ENCODE results near the gene GATC.
A peak's percentile ranks its signal among the peaks of the same experiment; 100 is the strongest.
"Not testable (repeated sequence)": the region's sequence is repeated elsewhere in the genome, so short reads cannot be mapped to it uniquely, and the experiment has no call there.

Gene GATC

DNA sequence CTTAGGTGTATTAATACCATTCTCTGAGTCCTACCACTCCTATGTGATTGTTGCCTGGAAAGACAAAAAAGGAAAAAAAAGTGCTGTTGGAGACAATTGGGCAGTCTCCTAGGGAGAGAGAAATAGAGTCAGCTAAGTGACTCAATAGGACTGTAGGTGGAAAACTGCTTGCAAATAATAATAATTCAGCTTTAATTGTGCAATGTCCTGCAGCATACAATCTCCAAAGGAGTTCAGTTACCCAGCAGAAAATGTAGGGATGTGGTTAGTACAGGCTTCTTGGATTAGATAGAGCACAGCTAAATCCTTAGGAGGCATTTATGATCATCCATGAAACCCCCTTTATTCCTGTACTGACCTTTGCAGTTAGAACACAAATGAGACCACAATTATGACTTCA lies 26.3 kb downstream of the GATC start:
- no peak for DNase-seq

DNA sequence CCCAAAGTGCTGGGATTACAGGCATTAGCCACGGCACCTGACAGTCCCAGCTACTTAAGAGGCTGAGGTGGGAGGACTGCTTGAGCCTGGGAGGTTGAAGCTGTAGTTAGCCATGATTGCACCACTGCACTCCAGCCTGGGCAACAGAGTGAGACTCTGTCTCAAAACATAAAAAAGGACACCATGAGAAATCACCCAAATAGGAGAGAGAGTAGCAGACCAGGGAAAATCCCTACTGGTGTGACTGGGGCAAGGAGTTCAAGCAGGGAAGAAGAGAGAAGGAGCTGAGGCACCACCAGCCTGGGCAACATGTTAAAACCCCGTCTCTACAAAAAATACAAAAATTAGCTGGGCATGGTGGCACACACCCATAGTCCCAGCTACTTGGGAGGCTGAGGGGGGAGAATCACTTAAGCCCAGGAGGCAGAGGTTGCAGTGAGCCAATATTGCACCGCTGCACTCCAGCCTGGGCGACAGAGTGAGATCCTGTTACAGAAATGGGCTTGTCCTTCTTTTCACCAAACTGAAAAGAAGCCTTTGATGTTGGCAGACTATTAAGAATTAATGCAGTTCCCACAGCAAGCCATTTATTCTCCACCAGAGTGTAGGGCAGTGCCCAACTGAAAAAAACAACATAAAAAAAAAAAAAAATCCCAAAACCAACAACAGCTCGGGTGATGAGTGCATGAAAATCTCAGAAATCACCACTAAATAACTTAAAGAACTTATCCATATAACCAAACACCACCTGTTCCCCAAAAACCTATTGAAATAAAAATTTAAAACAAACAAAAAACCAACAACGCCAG lies 27.8 kb downstream of the GATC start:
- DNase-seq: no peak

DNA sequence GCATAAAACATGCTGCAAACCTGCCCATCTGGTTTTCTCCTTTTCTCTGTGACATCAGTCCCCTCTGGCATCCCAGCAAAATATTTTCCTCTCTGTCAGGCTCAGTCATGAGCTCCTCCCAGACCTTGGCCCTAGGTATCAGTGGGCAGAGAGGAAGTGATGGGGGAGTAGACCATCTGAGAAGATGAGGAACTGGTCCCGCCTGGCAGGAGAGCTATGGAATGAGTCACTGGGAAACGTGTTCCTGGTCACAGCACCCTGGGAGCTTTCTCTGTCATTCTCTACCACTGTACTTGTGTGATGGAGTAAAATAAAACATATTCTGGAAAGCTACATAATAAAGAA lies 28.3 kb downstream of the GATC start:
- DNase-seq: no peak

DNA sequence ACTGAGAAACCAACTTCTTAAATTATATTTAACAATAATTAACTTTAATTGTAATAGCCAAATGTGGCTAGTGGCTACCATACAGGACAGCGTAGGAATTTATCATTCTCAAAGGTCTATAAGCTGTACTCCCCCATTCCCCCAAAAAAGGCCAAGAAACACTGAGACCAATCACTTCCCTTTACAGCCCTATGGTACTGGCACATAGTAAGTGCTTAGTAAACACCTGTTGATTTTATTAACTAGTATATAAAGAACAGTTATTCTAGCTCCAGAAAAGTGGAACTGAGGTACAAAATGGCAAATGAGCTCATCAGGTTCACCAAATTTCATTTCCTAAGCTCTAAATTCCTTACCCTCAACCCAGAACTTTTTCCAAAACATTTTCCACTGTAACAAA lies 29.4 kb downstream of the GATC start:
- DNase-seq: no peak

DNA sequence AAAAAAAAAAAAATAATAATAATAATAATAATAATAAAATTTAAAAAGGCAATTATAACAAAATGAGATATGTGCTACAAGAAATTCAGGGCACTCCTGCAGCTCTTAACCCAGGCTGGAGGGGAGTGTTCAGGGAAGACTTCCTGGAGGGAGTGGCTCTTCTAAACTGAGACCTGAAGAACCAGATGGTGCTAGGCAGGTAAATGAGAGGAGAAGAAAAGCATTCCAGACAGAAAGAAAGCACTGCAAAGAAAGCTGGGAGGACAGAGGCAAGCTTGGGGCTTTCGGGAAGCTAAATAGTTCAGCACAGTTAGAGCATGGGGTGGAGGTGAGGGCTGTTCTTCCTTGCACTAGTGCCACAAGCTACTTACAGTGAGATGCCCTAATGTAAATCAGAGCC lies 33.2 kb downstream of the GATC start:
- DNase-seq: no peak

DNA sequence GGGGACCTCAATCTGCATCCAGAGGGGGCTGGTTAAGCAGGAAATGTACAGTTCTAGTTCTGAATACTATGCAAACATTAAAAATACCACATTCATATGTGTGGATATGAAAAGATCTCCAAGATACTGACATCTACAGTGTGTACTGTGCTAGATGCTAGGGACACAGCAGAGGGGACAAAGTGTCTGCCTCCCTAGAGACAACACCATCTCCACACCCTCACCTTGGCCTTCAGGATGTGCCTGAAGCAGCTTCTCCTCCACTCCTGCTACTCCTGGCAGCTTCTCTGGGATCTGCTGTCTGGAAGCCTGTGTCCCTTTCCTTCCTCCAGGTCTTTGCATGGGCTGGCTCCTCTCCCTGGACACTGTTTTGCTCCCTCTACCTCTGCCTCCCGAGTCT lies 34.0 kb downstream of the GATC start:
- no peak for DNase-seq

DNA sequence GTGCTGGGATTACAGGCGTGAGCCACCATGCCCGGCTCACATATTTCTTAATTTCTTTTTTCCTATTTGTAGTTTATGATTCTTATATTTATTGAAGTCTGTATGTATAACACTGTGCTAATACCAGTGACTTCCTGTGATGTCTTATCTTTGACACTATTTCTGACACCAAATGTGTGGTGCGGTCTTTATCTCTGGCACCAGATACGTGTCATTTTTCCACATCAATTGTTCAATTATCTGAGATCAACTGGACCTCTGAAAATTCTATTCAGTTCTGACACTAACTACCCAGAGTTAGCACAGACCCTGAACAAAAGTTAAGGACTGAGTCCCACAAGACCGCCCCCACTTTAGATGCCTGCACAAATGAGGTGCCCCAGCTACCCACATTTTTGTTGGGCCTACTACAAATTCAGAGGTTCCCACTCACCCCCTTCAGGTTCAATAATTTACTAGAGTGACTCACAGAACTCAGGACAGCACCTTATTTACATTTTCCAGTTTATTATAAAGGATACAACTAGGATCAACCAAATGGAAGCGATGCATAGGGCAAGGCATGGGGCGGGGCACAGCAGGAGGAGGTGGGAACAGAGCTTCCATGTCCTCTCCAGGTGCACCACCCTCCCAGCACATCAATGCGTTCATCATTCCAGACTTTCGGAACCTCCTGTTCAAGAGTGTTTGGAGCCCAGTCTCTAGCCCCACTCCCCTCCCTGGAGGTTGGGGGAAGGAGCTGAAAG lies 35.0 kb downstream of the GATC start:
- DNase-seq: no peak

DNA sequence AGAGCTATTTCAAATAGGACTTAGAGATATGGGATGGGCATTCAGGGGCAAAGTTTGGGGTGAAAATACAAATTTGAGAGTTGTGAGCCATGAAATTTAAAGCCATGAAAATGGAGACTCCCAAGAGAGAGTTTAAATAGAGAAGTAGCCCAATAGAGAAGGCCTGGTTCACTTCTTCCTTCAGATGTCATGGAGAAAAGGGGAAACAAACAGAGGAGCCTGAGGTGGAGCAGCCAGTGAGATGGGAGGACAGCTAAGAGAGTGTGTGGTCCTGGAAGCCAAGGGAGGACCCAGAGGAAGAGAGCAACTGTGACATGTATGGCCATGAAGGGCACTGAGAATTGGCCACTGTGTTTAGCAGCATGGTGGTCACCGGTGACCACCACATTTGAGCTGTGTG lies 37.4 kb downstream of the GATC start:
- DNase-seq: no peak

DNA sequence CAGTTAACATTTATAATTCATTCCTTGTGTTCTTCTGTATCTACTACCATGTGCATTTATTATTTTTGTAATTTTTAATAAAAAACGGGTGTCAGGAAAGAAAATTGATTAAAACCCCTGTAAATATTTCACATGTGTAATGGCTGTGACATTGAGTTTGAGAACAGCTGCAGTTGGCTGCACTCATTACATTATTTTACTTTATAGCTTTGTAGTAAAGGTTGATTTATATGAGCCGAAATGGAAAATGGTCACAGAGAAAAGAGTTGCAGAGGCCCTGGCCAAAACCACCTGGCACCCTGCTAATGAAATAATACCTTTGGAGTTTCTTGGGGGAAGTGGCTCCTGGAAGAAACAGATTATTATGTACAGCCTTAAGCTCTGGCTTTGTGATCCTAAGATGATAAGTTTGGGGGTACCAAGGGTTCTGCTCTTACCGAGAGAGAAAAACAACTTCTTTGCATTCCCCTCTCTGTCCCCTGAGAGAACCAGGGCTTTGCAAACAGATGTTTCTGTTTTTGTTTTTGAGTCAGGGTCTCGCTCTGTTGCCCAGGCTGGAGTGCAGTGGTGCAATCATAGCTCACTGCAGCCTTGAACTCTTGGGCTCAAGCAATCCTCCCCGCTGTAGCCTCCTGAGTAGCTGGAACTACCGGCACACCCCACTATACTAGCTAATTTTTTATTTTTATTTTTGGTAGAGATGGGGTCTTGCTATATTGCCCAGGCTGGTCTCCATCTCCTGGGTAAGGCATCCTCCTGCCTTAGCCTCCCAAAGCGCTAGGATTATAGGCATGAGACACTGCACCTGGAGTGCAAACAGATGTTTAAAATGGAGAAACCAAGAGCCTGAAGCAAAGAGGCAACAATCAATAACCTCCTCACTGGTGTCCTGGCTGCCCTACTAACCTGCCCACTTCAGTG lies 40.0 kb downstream of the GATC start:
- DNase-seq: no peak

DNA sequence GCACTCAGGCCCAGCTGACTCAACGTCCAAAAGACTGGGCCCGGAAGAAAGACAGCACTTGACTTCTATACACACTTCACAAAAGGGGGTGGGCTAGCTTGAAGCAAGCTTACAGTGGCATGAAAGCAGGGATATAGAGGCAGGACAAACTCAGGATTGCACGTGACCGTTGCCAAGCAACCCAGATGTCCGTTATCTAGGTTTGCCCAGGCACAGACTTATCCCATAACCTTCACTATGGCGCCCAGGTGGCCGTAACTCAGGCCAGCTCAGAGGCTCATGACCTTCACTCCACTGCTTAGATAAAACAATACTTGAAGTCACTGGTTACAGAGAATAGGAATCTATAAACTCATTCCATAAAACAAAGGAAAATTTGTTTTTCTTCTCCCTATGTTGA lies 41.3 kb downstream of the GATC start:
- not testable (repeated sequence) for DNase-seq

DNA sequence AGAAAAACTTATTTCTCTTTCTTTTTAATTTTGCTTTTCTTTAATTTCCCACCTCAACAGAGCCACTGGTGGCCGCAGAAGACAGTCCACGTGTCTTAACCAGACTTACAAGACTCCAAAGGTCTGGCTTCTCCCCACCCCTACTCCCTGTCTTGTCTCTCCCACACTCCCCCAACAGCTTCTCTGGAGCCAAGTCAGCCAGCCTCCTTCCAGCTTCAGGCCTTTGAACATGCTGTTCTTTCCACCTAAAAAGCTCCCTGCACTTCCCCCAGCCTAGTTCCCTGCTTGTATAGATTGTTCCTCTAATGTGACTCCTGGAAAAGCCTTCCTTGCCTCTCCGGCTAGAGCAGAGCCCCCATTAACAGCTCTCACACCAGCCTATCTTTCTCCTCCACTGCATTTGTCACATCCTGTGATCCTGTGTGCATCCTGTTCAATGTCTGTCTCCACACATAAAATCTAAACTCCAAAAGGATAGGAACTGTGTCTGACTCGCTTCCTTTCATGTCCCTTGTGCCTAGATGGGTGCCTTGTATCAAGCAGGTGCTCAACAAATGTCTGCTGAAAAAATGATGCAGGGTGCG lies 41.9 kb downstream of the GATC start:
- DNase-seq: no peak

DNA sequence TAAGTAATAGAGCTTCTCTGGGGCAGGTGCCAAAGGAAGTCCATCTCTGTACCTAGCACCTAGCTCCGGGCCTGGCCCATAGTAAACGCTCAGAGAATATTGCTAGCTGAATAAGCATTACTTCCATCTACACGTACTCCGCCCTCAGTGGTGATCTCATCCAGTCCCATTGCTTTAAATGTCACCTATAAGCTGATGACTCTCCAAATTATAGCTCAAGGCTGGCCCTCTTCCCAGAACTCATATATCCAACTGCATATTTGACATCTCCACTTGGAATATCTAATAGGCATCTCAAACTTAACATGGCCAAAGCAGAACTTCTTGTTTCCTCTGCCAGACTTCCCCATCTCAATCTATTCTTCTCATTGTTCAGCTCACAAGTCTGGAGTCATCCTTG lies 42.8 kb downstream of the GATC start:
- no peak for DNase-seq

DNA sequence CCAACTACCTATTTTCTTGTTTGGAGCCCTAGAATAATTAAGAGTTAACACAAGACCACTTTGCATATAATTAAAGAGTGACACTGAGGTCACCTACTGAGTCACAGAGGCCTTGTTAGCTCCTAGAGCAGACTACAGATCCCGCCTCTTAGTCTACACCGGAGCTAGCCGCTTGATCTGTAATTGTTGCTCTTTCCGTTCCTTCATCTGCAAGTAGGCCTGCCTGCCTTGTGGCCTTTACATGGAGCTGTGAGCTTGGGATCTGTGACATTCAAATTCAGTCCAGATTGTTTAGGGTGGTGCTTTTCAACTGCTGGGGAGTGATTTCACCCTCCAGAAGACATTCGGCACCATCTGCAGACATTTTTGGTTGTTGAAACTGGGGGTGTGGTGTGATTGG lies 44.1 kb downstream of the GATC start:
- DNase-seq: no peak

DNA sequence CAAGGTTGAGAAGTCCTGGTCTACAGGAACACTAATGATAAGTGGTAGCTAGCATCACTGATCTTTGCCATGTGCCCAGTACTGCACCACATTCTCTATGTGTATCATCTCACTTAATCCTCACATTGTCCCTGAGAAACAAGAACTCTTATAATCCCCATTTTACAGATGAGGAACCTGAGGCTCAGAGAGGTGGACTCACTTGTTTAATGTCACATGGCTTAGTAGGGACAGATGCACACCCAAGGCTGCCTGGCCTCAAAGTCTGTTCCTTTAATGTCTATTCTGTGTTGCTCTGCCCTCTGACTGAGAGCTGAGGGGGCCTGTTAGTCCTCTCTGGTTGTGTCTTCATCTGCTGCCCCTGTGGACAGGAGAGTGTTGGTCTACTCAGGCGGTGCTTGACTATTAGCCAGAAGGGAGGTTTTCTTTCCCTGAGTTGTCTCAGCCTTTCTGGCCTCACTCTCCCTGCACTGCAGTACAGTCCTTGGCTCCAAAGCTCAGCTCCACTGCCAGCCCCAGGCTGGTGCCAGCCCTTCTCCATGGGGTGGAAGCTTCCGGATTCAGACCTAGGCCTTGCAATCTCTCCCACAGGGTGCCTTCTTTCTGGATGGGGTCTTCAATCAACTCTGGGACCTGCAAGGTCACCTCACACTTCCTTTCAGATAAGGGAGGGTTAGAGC lies 44.7 kb downstream of the GATC start:
- no peak for DNase-seq

DNA sequence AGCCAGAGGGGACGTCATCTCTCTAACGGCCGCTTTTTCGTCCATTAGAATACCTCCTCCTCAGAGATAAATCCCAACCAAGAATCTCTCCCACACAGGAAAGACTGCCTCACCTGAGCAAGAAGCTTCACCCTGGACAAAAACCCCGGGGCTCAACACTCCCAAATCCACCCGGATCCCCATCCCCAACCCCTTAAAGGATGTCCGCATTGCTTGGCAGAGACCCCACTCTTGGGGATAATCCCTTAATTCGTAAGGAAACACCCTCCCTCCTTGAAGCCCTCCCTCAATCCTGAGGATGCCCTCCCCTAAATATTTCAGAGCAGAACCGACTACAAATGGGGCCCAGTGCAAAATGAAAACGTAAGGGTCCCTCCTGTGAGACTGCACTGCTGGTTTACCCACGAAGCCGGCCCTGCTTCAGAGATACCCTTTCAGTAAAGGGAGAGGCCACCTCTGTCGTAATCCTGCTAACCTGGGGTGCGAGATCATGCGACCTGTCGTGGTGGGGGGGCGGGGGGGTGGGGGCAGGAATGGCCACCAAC lies 49.0 kb downstream of the GATC start:
- DNase-seq: no peak

DNA sequence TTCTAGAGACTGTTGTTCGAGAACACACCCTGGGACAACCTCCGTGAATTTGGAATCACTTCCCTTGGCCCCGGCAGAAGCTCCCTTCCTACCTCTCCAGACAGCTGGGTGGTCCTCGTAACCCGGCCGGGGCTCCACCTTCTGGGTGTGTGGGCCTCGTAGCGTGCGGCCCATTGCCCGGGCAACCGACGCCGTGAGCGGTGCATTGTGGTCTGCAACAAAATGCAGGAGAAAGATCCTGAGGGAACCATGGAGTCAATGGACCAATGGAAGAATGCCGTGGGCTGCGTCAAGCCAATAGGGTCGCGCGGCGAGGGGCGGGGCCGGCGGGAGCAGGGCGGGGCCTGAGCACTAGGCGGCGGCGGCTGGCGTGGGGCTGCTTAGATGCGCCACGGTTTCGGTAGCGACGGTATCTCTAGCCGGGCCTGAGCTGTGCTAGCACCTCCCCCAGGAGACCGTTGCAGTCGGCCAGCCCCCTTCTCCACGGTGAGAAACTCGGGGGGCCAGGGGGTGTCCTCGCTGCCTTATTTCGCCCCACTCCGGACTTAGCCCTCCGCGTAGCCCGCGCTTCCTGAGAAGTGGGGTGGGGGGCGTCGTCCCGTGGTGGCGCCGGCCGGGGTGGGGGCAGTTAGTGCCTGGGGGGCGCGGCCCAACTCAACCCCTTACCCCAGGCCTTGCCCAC lies 49.6 kb downstream of the GATC start, which contains the start of gene DYNLL1:
TSS of gene DYNLL1 (plus strand) at position 383 of the 682 bp plus-strand sequence. CDS start 309 bp downstream, outside the sequence.
- peak; percentile 82 for DNase-seq

DNA sequence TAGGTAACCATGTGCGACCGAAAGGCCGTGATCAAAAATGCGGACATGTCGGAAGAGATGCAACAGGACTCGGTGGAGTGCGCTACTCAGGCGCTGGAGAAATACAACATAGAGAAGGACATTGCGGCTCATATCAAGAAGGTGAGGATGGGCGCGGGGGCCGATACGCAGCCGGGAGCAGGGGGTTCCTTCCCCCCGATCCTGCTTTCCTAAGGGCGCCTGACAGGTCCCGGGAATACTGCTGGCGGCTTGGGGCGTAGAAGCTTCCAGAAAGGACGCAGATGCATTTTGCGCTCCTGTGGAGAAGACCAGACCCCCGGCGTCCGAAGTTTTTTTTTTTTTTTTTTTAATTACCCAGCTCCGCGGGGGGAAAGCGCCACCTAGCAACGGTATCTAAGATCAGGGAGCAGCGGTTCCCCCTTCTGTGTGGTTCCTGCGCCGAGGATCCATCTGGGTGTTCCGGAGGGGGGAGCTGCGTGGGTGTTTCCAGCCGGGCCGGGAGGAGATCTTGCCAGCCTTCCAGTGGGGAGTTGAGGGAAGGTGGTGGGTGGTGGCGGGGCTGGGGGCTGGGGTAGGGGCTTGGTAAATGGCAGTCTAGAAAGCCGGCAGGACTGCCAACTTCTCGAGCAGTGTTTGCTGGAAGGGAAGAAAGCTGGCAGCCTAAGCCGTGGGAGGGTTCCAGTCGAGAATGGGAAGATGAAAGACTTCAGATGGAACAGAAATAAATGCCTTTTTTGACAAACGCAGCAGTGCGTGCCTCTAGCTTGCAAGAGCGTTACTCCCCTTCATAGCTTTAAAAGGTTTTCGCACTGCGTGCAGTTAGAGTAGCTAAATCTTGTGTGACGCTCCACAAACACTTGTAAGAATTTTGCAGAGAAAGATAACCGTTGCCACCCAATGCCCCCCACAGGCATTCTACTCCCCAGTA lies 50.4 kb downstream of the GATC start:
- DNase-seq: no peak

DNA sequence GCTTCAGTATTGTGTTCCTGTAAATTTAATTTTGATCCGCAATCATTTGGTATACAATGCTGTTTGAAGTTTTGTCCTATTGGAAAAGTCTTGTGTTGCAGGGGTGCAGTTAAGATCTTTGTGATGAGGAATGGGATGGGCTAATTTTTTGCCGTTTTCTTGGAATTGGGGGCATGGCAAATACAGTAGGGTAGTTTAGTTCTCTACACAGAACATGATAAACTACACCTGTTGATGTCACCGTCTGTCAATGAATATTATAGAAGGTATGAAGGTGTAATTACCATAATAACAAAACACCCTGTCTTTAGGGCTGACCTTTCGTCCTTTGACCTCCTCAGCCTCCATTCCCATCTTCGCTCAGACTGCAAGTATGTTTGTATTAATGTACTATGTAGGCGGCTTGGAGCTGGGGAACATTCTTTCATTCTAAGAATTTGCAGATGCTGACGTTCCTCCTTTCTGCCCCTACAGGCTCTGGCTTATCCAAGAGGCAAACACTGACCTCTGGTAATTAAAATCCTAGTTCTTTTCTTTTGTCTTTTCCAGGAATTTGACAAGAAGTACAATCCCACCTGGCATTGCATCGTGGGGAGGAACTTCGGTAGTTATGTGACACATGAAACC lies 51.4 kb downstream of the GATC start:
- no peak for DNase-seq

DNA sequence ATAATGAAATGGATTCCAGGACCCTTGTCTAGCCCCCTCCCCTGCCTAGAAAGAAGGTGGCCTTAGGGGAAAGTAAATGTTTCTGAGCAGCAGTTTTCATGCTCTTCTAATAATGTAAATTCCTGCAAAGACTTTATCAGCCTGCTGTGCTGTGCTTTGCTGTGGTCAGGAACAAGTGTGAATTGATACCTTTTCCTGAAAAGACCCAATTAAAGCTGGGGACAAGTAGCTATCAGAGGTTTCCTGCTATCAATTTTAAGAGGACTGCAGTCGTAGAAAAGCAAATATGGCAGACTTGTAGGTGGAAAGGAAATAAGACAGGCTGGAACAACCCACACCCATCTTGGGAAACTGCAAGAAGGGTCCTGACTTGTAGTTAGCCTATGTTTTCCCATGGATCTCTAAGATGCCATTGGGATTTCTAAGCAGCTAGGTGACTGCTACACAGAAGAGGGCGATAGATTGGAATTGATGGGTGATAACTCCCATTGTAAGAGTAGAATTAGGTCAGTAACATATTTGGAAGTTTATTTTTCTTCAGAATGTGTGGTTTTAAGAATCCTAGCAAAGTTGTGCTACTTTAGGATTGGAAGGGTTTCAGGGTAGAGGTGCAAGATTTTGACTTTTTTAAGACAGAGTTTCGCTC lies 52.7 kb downstream of the GATC start:
- DNase-seq: no peak
